ENCODE results near the gene FAM221B.

Gene FAM221B

GRCh38 chr9:35767458-35767857, 61.1 kb downstream of the FAM221B start:
- ATAC-seq = no peak
- TF ChIP-seq RARB (CRISPR knock-in tag; IDR thresholded peaks at IDR 0.05) (no peak), ARNTL (CRISPR knock-in tag; IDR thresholded peaks at IDR 0.05; ENCODE audit: borderline replicate concordance, low read depth) (no peak), ZFP3 (CRISPR knock-in tag; IDR thresholded peaks at IDR 0.05) (no peak), ESRRG (CRISPR knock-in tag; IDR thresholded peaks at IDR 0.05) (no peak), BACH2 (CRISPR knock-in tag; IDR thresholded peaks at IDR 0.05; ENCODE audit: borderline replicate concordance) (no peak), ISL1 (CRISPR knock-in tag; IDR thresholded peaks at IDR 0.05) (no peak), CREB5 (CRISPR knock-in tag; IDR thresholded peaks at IDR 0.05; ENCODE audit: low read depth) (no peak)

GRCh38 chr9:35766997-35767396, 61.5 kb downstream of the FAM221B start:
- ATAC-seq = no peak
- TF ChIP-seq ZC3H10 (CRISPR knock-in tag; IDR thresholded peaks at IDR 0.05) (no peak), BACH2 (CRISPR knock-in tag; IDR thresholded peaks at IDR 0.05; ENCODE audit: borderline replicate concordance) (no peak), ZNF70 (CRISPR knock-in tag; IDR thresholded peaks at IDR 0.05) (no peak), ZNF565 (CRISPR knock-in tag; conservative IDR thresholded peaks at IDR 0.05; ENCODE audit: low read depth) (no peak), GLIS3 (CRISPR knock-in tag; IDR thresholded peaks at IDR 0.05) (no peak)

Data from SK-N-SH treated with all-trans-retinoic acid at 6 μM for 48 hours (cell line).